Esophagus squamous epithelium (tissue), 5 donors: Measurements from ENCODE around the gene RBM6. TPM values are rescaled to one million over a fixed set of nuclear protein-coding genes. Genes with fewer than 3 reads are reported as not detected.

Experiments used
- DNase-seq: peaks from one replicate; lab custom pipeline; 2025; lab: John Stamatoyannopoulos, UW
- H3K27ac ChIP-seq, 4 donors: fragments of 200-600 bp; sonication (generic); one replicate each; pipeline ENCODE4 v1.5.1; 2016 to 2019; ENCODE audit warnings: mild to moderate bottlenecking in 1 of 4
- H3K27me3 ChIP-seq, 4 donors: fragments of 200-600 bp; sonication (generic); 1 replicate in 3 of 4; 2 replicates in 1 of 4; pipeline versions ENCODE4 v1.5.1 to v1.6.0; 2017 to 2021; ENCODE audit warnings: antibody characterized with exemption in 1 of 4
- H3K36me3 ChIP-seq, 3 donors: fragments of 200-600 bp; sonication (generic); one replicate each; pipeline ENCODE4 v1.5.1; 2016 to 2019
- H3K4me1 ChIP-seq, 3 donors: fragments of 200-600 bp; sonication (generic); one replicate each; pipeline ENCODE4 v1.5.1; 2017 to 2019
- H3K4me3 ChIP-seq, 4 donors: fragments of 200-600 bp; sonication (generic); 1 replicate in 3 of 4; 2 replicates in 1 of 4; pipeline ENCODE4 v1.5.1; 2016 to 2019; ENCODE audit warnings: mild to moderate bottlenecking in 2 of 4, moderate library complexity in 1 of 4
- H3K9me3 ChIP-seq, 3 donors: fragments of 200-600 bp; sonication (generic); one replicate each; pipeline ENCODE4 v1.5.1; 2016 to 2019
- POLR2A ChIP-seq, 4 donors: fragments of 450-650 bp; IDR thresholded peaks; one replicate each; pipeline ENCODE4 v1.6.1; 2017; ENCODE audit warnings: antibody characterized with exemption in 4 of 4, mild to moderate bottlenecking in 4 of 4, moderate library complexity in 3 of 4
- WGBS, 2 donors: methylation state at CpG; one replicate each; pipeline ENCODE4 v1.1.5; 2018; 5-methylcytosine and 5-hydroxymethylcytosine counted together
- intact Hi-C: fragments of 100-400 bp; cut with DNase I; formaldehyde crosslinking; loops from one replicate; pipeline ENCODE4 v1.15.0; 2022
- total RNA-seq, 4 donors: library from RNA; depleted of rRNA; stranded (reverse); fragments of >200 nt; gene quantifications; one replicate each; pipeline ENCODE4 v1.1.0, GENCODE V29; 2016
- TF ChIP-seq, protein P1 (sequence below), 6 experiments: fragments of 450-650 bp in 4 of 6; fragments of 200-600 bp in 2 of 6; sonication (generic) in 2 of 6; IDR thresholded peaks; one replicate each; pipeline ENCODE4 v1.5.1; 2016 to 2019; ENCODE audit warnings: antibody characterized with exemption in 6 of 6, mild to moderate bottlenecking in 4 of 6, moderate library complexity in 4 of 6
- donor health status: DM: yes; HTN: yes; CAD: no.

The RBM6 gene
- total RNA-seq, 4 donors from 2014 or later, result 32.2 to 85.1 (median 42.7) TPM

DNA sequence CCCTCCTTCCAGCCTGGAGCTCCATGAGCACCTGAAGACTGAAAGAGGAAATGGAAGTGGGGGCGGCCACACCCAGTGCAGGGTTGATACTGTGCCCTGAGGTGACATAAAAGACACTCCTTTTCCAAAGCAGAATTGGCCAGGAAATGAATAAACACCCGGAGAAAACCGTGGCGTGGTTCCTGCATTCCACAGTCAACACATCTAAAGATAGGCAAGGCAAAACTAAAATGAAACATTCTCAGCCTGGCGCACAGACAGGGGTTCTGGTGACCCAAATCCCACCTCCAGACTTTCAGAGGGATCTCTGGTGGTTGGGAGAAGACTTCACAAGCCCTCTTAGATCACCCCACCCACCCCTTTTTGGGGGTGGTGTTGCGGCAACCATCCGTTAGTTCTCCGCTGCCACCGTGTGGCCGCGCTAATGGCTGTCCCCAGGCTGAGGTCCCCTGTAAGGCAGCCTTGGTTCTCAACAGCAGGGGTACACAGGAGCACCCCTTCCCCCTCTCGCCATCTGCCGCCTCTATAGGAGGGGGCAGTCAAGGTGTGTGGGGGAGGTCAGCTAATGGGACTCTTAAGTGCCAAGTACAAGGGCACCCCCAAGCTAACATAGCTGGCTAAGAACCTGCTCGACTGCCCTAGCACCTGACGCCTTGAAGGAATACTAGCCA, 33.7 kb upstream of the RBM6 start:
- peak overlapping the region in 3 of 4 donors; percentile 25 to 56 (median 31) for H3K4me3 ChIP-seq
- H3K36me3 ChIP-seq, result peaks cover 0 to 30% (median 14%) of the 10 kb centered on the region in 3 donors
- peak overlapping the region; percentile 68 to 91 (median 80) for H3K27ac ChIP-seq
- WGBS, 2 donors, result 2 to 22% methylated on average over 6 to 7 of the region's 15 CpGs
- TF ChIP-seq POLR2A (IDR thresholded peaks at IDR 0.05), result no peak
- TF ChIP-seq, protein P1, sequence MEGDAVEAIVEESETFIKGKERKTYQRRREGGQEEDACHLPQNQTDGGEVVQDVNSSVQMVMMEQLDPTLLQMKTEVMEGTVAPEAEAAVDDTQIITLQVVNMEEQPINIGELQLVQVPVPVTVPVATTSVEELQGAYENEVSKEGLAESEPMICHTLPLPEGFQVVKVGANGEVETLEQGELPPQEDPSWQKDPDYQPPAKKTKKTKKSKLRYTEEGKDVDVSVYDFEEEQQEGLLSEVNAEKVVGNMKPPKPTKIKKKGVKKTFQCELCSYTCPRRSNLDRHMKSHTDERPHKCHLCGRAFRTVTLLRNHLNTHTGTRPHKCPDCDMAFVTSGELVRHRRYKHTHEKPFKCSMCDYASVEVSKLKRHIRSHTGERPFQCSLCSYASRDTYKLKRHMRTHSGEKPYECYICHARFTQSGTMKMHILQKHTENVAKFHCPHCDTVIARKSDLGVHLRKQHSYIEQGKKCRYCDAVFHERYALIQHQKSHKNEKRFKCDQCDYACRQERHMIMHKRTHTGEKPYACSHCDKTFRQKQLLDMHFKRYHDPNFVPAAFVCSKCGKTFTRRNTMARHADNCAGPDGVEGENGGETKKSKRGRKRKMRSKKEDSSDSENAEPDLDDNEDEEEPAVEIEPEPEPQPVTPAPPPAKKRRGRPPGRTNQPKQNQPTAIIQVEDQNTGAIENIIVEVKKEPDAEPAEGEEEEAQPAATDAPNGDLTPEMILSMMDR (IDR thresholded peaks at IDR 0.05), result peak in 5 of 6 experiments; percentile 50 to 68 (median 62)
- H3K27me3 ChIP-seq, result no peaks in the 10 kb centered on the region
- no peak for DNase-seq
- peaks cover 37 to 57% (median 39%) of the 10 kb centered on the region in 3 donors for H3K4me1 ChIP-seq
- intact Hi-C loops, result no loop called here
- no peaks in the 10 kb centered on the region for H3K9me3 ChIP-seq

DNA sequence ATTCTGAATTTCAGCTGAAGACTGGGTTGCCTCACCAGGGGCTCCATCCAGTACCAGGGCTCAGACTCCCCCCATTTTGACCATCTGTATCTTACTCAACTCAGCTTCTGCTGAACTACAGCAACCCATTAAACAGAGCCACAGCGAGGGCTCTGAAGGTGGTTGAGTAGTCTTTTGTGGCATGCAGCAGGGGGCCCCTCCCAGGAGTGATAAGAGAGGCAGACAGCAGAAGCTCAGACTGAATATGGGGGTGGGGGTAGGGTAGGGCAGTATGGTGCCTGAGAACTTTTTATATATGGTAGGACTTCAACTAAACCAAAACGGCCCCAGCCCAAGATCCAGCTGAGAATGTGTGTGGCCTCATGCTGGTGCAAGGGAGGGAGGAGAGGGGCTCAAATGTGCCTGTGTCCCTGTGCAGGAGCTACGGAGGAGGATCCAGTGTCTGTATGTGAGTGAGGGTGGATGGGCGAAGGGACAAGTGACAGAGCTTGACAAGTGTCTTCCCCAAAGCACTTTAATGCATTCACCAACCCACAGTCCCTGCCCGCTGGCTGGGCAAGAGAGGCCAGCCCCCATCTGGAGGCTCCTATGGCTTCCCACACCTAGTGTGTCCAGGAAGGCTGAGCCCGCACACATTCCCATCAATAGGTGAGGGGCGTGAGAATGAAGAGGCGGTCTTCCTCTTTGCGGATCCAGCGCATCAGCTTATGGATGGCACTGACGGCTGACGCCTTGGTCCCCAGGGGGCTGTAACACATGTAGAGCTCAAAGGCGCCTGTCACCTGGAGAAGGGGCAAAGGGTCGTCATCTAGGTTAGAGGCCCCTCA, 31.4 kb upstream of the RBM6 start:
- WGBS, 2 donors, result 86 to 92% methylated on average over 5 of the region's 14 CpGs
- Histone ChIP-seq H3K4me1 (peaks cover 15 to 33% (median 29%) of the 10 kb centered on the region in 3 donors), H3K27me3 (no peaks in the 10 kb centered on the region), H3K27ac (no peak overlapping the region), H3K36me3 (peaks cover 0 to 50% (median 14%) of the 10 kb centered on the region in 3 donors), H3K4me3 (no peak overlapping the region), H3K9me3 (no peaks in the 10 kb centered on the region)
- no peak for DNase-seq
- intact Hi-C loops, result no loop called here
- TF ChIP-seq POLR2A (IDR thresholded peaks at IDR 0.05), result no peak

DNA sequence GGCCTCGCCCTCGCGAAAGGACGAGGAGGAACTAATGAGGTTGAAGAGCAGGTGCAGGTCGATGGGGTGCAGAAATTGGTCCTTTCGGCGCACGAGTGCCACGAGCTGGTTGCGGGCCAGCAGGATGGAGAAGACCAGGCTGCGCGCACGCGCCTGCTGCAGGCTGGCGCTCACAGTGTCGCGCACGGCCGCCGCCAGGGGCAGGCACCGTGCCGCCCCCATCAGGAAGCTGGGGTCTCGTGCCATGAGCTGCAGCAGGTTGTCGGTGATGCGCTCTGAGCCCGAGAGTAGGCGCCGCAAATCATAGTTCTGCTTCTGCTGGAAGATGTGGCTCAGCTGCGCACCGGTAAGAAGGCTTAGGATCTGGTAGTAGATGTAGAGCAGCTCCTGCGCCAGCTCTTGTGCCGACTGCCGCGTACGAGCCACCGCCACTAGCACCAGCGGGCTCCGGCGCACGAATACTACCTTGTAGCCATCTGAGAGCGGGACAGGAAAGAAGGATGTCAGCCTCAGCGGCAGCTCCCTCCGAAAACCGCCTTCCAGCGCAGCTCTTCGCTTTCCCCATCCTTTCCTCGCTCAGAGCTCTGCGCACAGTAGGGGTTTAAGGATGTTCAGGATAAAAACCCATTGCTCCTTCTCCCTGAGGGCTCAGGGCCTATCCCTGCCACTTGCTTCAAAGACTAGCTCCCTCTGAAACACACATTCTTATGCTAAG, 29.4 kb upstream of the RBM6 start:
- H3K36me3 ChIP-seq, result peaks cover 0 to 50% (median 14%) of the 10 kb centered on the region in 3 donors
- no peak overlapping the region for H3K27ac ChIP-seq
- peaks cover 11 to 24% (median 16%) of the 10 kb centered on the region in 3 donors for H3K4me1 ChIP-seq
- H3K4me3 ChIP-seq, result no peak overlapping the region
- DNase-seq, result no peak
- intact Hi-C loops, result no loop called here
- 89 to 93% methylated on average over 19 to 38 of the region's 48 CpGs for WGBS, 2 donors
- H3K9me3 ChIP-seq, result no peaks in the 10 kb centered on the region
- H3K27me3 ChIP-seq, result no peaks in the 10 kb centered on the region
- TF ChIP-seq POLR2A (IDR thresholded peaks at IDR 0.05), result no peak
- TF ChIP-seq, protein P1 (IDR thresholded peaks at IDR 0.05), result no peak

DNA sequence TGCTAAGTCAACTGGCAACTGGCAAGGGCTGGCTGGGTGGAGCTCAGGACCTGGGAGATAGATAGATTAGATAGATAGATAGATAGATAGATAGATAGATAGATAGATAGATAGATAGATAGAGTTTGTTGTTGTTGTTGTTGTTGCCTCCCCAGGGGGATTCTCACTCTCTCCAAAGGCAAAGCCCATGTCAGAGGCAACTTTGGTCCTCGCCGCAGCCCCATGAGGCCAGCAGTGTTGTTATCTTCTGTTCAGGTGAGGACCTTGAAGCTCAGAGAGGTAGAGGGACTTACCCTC, 28.9 kb upstream of the RBM6 start:
- H3K27me3 ChIP-seq, result no peaks in the 10 kb centered on the region
- intact Hi-C loops, result no loop called here
- 95 to 96% methylated on average over 2 of the region's 2 CpGs for WGBS, 2 donors
- H3K27ac ChIP-seq, result no peak overlapping the region
- H3K4me1 ChIP-seq, result peaks cover 6 to 24% (median 11%) of the 10 kb centered on the region in 3 donors
- H3K4me3 ChIP-seq, result no peak overlapping the region
- TF ChIP-seq, protein P1 (IDR thresholded peaks at IDR 0.05), result no peak
- TF ChIP-seq POLR2A (IDR thresholded peaks at IDR 0.05), result no peak
- no peaks in the 10 kb centered on the region for H3K9me3 ChIP-seq
- no peak for DNase-seq
- H3K36me3 ChIP-seq, result peaks cover 0 to 50% (median 14%) of the 10 kb centered on the region in 3 donors

DNA sequence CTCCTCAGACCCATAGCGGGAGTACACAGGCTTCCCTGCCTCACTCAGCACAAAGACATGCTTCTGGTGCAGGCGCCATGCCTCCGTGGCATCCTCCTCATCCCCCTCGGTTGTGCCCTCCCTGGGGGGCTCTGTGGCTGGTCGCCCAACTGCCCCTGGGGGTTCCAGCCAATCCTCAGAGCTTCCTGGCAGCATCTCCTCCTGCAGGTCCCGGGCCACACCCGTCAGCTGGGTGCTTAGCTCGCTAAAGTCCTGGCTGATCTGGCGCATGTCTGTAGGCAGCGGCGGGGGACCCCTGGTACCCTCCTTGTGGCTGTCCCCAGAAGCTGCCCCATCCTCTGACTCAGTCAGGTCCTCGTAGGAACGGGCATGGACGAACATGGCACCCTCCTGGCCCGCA, 28.3 kb upstream of the RBM6 start:
- H3K9me3 ChIP-seq, result no peaks in the 10 kb centered on the region
- intact Hi-C loops, result no loop called here
- 85% methylated on average over 8 of the region's 15 CpGs; no CpG with 5 or more reads in 1 of the 2 donors for WGBS, 2 donors

More for the DNA sequence above, 28.3 kb upstream of the RBM6 start:
- Histone ChIP-seq H3K27me3 (no peaks in the 10 kb centered on the region), H3K27ac (no peak overlapping the region), H3K4me1 (peaks cover under 1 to 18% (median 5%) of the 10 kb centered on the region in 3 donors), H3K4me3 (no peak overlapping the region), H3K36me3 (peaks cover 0 to 50% (median 14%) of the 10 kb centered on the region in 3 donors)
- no peak for DNase-seq
- TF ChIP-seq, protein P1 (IDR thresholded peaks at IDR 0.05), result no peak
- TF ChIP-seq POLR2A (IDR thresholded peaks at IDR 0.05), result no peak
